Activated CD4-positive, alpha-beta T cell treated with anti-CD3 and anti-CD28 coated beads, Interleukin-2, amount 50 U/mL, for 24 hours (primary cell): ENCODE results near the gene ZNF384.

Experiments
- DNase-seq, 2 donors: peaks; one replicate each; pipeline ENCODE4 v3.0.0-alpha.2; 2020; ENCODE audit warnings: low read depth in 1 of 2, low spot score in 1 of 2

The ZNF384 gene

DNA sequence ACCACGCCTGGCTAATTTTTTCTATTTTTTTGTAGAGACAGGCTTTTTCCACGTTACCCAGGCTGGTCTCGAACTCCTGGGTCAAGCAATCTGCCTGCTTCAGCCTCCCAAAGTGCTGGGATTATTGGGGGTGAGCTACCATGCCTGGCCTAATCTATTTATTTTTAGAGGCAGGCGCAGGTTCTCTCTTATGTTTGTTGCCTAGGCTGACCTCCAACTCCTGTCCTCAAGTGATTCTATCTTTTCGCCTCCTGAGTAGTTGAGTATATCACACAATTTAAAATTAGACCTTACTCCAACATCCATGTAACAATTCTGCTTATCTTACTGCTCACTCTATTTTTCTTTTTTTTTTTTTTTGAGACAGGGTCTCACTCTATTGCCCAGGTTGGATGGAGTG is 35.2 kb downstream of the ZNF384 start:
- no peak for DNase-seq

- DNase-seq: no peak
Measured at GRCh38 chr12:6653342-6653741, 35.8 kb downstream of the ZNF384 start.

DNA sequence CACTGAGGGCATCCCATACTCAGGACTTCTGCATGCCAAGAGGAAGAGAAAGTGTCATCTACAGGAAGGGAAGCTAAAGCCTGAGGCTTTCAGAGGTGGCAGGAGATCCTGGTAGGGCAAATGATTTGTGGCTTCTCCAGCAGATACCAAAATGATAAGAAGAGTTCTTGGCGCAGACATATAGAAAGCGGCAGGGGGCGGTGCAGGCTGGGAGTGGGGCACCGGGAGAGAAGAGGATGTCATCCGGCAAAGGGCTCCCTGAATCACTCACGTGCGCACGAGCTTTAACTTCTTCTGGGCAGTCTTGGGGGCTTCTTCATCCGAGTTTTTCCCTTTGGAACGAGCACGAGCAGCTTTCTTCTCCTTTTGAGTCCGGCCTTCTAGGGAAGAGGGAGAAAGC is 36.8 kb downstream of the ZNF384 start:
- DNase-seq: no peak

DNA sequence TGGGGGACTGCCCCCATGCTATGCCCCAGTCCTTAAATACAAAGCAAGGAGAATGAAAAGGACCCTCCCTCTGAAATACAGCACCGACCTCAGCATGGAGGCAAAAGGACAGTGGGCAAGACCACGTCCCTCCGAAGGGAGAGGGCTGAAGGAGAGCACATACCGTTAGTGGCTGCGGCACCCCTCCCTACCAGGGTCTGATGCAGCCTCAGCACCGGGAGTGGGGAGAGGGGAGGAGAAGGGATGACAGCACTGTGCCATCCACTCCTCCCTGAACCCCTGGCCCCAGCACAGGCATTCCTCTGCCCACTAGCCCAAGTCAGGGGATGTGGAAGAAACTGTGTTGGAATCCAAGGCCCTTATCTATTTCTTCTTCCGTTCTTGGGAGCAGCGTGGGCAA is 38.3 kb downstream of the ZNF384 start:
- no peak for DNase-seq

- no peak for DNase-seq
Measured at GRCh38 chr12:6647083-6647604, 42.0 kb downstream of the ZNF384 start, which contains the start of gene ACRBP. ACRBP (minus strand) TSS chr12:6647432; CDS start chr12:6647366, 66 bp downstream.

DNA sequence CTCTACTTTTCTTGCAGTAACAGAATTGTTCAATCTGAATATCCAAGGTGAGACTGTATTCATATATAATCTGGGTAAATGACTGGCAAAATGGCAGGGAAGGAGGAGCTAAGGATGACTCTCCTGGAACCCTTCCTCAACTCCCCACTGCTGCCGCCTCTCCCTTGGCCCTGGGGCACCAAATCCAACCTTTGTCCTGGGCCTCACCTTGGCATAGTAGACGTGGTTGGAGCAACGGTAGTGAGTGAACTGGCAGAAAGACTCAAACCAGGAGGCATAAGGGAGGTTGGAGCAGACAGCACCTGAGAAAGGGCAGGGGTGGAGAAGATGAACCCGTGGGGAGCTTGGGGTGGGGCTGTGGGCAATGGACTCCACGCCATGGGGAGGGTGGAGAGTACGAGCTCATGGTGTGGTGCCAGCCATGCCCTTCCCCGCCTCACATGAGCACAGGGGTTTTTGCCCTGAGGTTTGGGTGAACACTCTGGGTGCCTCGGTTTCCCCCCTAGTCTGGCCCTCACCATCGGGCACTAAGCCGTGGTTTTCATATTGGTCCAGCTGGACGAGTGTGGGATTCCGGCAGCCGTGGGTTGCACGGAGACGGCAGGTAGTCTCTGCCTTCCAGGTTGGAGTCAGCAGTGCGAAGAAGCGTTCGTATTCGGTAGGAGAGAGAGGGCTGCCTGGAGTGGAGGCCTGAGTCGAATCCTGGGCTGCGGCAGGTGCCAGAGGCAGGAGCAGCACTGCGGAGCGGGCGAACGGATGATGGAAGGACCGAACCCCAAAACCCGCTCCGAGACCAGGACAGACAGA is 42.7 kb downstream of the ZNF384 start:
- no peak for DNase-seq

- DNase-seq: no peak
Measured at GRCh38 chr12:6644903-6645302, 44.3 kb downstream of the ZNF384 start.

- DNase-seq: no peak
Measured at GRCh38 chr12:6644257-6644596, 44.9 kb downstream of the ZNF384 start.

GRCh38 chr12:6643569-6644256 is 45.5 kb downstream of the ZNF384 start:
- DNase-seq: no peak

DNA sequence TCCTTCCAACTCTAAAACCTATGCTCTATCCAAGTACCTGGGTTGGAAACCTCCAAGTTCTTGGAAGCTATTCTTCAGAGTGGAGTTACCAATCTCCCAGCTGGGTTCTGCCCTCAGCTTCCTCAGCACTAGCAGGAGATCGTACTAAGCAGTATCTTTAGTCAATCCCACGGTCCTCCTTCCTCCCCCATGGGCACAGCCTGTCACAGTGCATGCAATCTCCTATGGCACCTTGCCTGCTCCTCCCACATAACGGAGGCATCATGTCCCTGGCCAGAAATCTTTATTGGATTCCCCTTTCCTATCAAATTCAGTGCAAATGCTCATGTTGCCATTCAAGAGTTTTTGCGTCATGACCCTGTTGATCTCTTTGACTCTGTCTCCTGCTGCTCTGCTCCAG is 48.0 kb downstream of the ZNF384 start:
- DNase-seq: no peak

GRCh38 chr12:6640497-6640896 is 48.7 kb downstream of the ZNF384 start:
- no peak for DNase-seq

- DNase-seq: no peak
Measured at GRCh38 chr12:6639151-6639801, 49.9 kb downstream of the ZNF384 start.

- no peak for DNase-seq
Measured at GRCh38 chr12:6638305-6638704, 50.9 kb downstream of the ZNF384 start.

DNA sequence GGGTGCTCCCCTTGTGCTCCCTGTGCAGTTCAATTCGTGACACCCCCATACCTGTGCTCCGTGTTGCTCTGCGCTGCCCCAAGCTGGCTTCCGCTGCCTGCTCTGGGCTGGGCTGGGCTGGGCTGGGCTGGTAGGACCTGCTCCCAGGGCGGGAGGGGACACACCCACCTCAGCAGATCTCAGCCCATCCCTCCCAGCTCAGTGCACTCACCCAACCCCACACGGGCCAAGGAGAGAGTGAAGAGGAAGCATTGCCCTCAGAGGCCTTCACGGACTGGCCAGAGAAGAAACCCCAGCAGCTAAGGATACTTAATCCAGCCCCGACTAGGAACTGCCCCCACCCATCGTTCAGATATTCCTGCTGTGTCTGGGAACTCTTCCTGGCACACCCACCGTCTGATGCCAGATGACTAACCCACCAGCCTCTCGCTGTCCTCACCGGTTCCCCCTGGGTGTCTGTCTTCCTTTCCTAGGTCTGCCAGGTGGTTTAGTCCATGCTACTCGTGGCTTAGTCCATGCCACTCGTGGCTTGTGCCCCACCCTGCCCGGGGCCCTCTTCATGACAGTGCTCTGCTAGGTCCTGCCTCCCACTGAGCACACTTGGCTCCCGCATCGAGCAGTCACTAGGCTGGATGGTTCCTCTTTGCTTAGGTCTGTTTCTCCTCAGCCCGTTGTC is 53.2 kb downstream of the ZNF384 start, which contains the start of gene LPAR5:
TSS of gene LPAR5 (minus strand) at position 104 of the 676 bp plus-strand sequence. CDS start 14,711 bp downstream, outside the sequence.
- DNase-seq: no peak

- DNase-seq: peak in 1 of 2 donors; percentile 61
Measured at GRCh38 chr12:6635375-6635855, 53.8 kb downstream of the ZNF384 start.

- peak in 1 of 2 donors; percentile 45 for DNase-seq
Measured at GRCh38 chr12:6632026-6632983, 56.9 kb downstream of the ZNF384 start.

DNA sequence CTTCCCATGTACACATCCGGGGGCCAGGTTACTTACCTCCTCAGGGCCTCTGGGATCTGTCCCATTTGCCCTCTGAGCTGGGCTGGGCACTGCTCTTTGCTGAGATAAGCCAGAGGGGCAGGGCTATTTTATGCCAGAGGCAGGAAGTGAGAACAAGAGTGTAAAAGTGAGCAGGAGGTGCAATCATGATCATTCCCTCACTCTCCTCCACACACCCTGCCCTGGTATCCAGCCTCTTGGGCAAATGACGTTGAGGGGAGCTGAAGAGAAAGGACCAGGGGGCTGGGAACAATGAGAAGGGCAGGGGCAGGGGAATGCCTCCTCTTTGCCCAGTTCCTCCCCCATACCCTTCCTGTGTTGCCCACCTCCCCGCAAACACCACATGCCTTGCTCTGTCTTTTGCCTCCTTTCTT is 57.6 kb downstream of the ZNF384 start:
- DNase-seq: no peak

- DNase-seq: no peak
Measured at GRCh38 chr12:6630736-6631135, 58.4 kb downstream of the ZNF384 start.

DNA sequence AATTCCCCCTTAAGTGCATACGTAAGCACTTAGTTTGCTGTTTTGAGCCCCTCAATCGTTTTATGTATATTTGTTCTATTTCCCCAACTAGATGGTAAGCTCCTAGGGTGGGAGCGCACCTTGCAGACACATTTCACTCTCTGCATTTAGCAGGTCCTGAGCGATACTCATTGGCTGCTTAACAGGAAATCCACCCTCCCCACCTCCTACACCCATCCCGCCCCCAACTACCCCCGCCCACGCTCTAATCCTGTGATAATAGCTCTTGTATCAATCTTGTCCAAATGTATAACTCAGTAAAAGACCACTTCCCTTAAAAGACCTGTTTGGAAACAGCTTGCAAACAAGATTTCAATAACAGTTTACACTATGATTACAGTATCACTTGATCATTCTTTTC is 61.6 kb downstream of the ZNF384 start:
- no peak for DNase-seq
